ENCODE measurements around the gene CHST13.

GRCh38 chr3:126557415-126557745 is 33.4 kb downstream of the CHST13 start:
- TF ChIP-seq ARNT (IDR thresholded peaks at IDR 0.05) (no peak), SP1 (IDR thresholded peaks at IDR 0.05) (no peak), SUZ12 (IDR thresholded peaks at IDR 0.05) (no peak), TARDBP (IDR thresholded peaks at IDR 0.05) (no peak), LEF1 (IDR thresholded peaks at IDR 0.05; ENCODE audit: borderline replicate concordance) (no peak), FOXA1 (IDR thresholded peaks at IDR 0.05) (no peak), FOXM1 (IDR thresholded peaks at IDR 0.05; ENCODE audit: borderline replicate concordance) (no peak), ZNF384 (IDR thresholded peaks at IDR 0.05) (no peak), NFRKB (IDR thresholded peaks at IDR 0.05) (no peak), FOXK2 (IDR thresholded peaks at IDR 0.05) (no peak), BHLHE40 (IDR thresholded peaks at IDR 0.05; ENCODE audit: borderline replicate concordance) (no peak), CTBP1 (IDR thresholded peaks at IDR 0.05; ENCODE audit: borderline replicate concordance) (no peak)

All from HEK293T (cell line).